Epithelial cell of esophagus (primary cell): ENCODE results near the gene BTBD6.

Source experiments
- DNase-seq: peaks from one replicate; pipeline ENCODE4 v3.0.0; 2010; ENCODE audit warnings: low read depth
- H3K4me3 ChIP-seq: 2 replicates; pipeline ENCODE4 v1.5.1; 2011; ENCODE audit warnings: mild to moderate bottlenecking, low read length, control low read depth
- CTCF ChIP-seq: IDR thresholded peaks from 2 replicates; pipeline ENCODE4 v1.5.1; 2011; ENCODE audit warnings: low read depth, mild to moderate bottlenecking, low read length, control low read depth, inconsistent platforms; ENCODE audit not compliant: insufficient read depth; ENCODE audit errors: missing control alignments

Gene BTBD6

DNA sequence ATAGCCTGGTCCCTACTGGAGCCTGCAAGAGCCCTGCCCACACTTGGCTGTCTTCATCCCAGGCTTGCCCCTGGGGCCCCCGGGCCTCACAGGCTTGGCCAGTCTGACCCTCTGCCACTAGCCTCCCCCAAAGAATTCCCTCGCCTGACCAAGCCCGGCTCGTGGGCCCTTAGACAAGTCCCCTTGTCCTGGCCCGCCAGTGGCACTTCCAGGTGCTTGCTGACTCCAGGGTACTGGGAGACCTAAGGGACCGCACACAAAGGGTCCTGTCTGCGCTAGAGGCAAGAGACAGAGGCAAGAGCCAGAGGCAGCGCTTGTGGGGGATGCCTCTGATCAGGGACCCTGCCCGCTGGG is 5.0 kb downstream of the BTBD6 start:
- TF ChIP-seq CTCF: no peak
- no peak overlapping the region for H3K4me3 ChIP-seq
- DNase-seq: no peak

GRCh38 chr14:105255021-105255507 is 6.7 kb downstream of the BTBD6 start:
- DNase-seq: no peak
- no peak overlapping the region for H3K4me3 ChIP-seq
- TF ChIP-seq CTCF: no peak

DNA sequence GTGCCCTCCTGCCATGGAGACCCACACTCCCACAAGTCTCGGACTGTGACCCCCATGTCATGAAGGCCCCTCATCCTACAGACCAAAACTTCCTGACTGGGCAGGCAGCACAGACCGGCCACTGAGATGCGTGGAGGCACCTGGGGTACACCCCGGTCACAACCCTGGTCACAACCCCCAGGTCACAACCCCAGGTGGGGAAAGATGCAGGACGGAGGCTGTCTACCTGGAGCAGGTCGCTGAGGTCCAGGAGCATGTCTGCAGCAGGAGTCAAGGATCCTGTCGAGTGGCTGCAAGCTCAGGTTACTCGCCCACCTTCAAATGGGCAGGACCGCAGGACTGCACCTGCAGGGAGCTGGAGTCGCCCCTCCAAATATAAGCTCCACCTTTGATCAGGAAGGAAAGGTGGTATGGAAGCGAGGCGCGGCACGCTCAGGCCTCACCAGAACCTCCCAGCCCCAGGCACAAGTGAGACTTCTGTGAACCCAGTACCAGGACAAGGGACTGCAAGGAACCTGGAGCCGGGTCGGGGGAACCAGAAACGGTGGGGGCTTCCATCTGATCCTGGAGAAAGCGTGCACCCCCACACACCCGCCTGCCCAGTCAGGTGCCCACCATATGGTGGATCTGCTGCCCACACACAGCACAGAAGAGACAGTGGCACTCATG is 8.1 kb downstream of the BTBD6 start:
- no peak for DNase-seq
- H3K4me3 ChIP-seq: no peak overlapping the region
- TF ChIP-seq CTCF: no peak

DNA sequence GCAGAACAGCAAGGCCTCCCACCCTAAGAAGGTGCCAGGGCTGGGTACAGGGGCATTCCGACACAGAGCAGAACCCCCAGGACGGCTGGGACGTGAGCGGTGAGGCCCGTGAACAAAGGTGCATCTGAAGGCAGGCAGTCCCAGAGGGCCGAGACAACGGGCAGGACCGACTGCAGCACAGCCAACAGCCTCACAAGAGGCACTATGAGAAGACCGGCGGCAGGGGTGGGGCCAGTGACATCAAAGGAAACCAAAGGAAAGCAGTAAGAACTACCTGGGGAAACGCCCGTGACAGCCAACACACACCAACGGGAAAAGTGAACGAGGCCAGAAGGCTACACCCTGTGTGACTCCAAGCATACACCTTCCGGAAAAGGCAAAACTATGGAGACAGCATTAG is 9.1 kb downstream of the BTBD6 start:
- no peak overlapping the region for H3K4me3 ChIP-seq
- DNase-seq: no peak
- TF ChIP-seq CTCF: no peak

DNA sequence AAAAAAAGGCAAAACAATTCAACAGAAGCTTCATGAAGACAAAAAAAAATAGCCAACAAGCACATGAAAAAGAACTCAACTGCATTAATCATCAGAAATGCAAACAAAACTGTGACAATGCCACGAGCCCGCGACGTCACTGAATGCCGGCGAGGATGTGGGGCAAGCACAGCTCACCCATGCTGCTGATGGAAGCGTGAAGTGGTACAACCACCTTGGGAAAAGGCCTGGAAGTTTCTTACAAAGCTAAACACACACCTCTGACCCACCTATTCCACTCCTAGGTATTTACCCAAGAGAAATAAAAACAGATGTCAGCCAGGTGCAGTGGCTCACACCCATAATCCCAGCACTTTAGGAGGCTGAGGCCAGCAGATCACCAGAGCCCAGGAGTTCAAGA is 10.5 kb downstream of the BTBD6 start:
- peak; percentile 51 for DNase-seq
- no peak overlapping the region for H3K4me3 ChIP-seq
- TF ChIP-seq CTCF: no peak

DNA sequence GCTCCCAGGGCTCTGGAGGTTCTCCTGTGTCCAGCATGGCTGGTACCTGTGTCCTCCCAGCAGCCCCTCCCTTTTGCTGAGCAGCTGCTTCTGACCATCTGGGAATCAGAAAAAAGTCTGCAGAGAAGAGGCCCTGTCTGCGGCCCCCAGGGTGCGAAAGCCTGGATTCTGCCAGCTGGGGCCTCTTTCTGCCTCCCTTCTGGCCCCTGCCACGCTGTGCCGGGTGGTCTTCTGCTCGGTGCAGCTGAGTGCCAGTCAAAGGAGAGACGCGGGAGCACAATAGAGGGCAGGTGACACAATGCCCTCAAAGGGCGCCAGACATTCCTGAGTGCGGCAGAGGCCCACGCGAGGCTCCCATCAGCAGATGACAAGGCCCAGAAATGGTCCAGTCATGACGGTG is 12.6 kb downstream of the BTBD6 start:
- TF ChIP-seq CTCF: no peak
- DNase-seq: no peak
- H3K4me3 ChIP-seq: no peak overlapping the region

GRCh38 chr14:105261781-105262180 is 13.4 kb downstream of the BTBD6 start:
- no peak for TF ChIP-seq CTCF
- no peak overlapping the region for H3K4me3 ChIP-seq
- no peak for DNase-seq
